ENCODE measurements around the gene ZNF574. TPM values are rescaled to one million over a fixed set of nuclear protein-coding genes. Genes with fewer than 3 reads are reported as not detected.

Gene ZNF574
- total and polyA plus RNA-seq, 2 donors (not counting 3 experiments of a cell fraction or from before 2014, with no cell fraction given) = 13.6 to 15.3 TPM

GRCh38 chr19:42078538-42079275 is 2.7 kb downstream of the ZNF574 start:
- Histone ChIP-seq H3K27me3 (ENCODE audit: control insufficient read depth in 2 of 2, insufficient read depth in 2 of 2, low read length in 2 of 2) (no peaks in the 10 kb centered on the region), H3K36me3 (ENCODE audit: control insufficient read depth in 2 of 2, extremely low read depth in 1 of 2, insufficient read depth in 2 of 2, low read length in 2 of 2) (peaks cover 12 to 32% of the 10 kb centered on the region in 2 experiments), H3K9ac (replicated peaks; ENCODE audit: extremely low read depth, insufficient read depth, low read length) (no peak overlapping the region), H3K4me2 (ENCODE audit: insufficient read depth, low read length) (no peak overlapping the region), H3K27ac (ENCODE audit: insufficient read depth, low read depth, low read length) (no peak overlapping the region), H2AFZ (ENCODE audit: low read depth, low read length) (no peak overlapping the region), H3K9me3 (replicated peaks; ENCODE audit: control insufficient read depth, insufficient read depth, low read length) (no peaks in the 10 kb centered on the region), H3K79me2 (ENCODE audit: control insufficient read depth, insufficient read depth, low read length) (peaks cover 51% of the 10 kb centered on the region), H3K4me1 (ENCODE audit: control insufficient read depth, extremely low read depth, insufficient read depth, low read length) (peaks cover 16% of the 10 kb centered on the region), H3K9me1 (replicated peaks; ENCODE audit: control insufficient read depth, extremely low read depth, insufficient read depth, low read length) (no peaks in the 10 kb centered on the region), H3K4me3 (replicated peaks in 1 of 3; ENCODE audit: insufficient read depth in 1 of 3, low read depth in 1 of 3, low read length in 3 of 3) (no peak overlapping the region), H4K20me1 (replicated peaks; ENCODE audit: control insufficient read depth, extremely low read depth, insufficient read depth, low read length) (no peaks in the 10 kb centered on the region)
- POLR2A ChIA-PET = no interaction called here
- CTCF ChIA-PET = interaction anchor here (1.0 kb wide), 1 partner anchor 14 kb away, joined by 5 read pairs; no protein-coding TSS in a partner anchor
- intact Hi-C loops (cut with micrococcal nuclease) = no loop called here
- DNase-seq (ENCODE audit: low read depth, low spot score) (no peak), FAIRE-seq (no peak)
- BruUV-seq (replicated peaks) = no TSS peak
- dilution Hi-C loops (cut with MboI; ENCODE audit: extremely low pct_ligation_motif_present, low sequenced_read_pairs) = no loop called here
- no peak for TF ChIP-seq GATA2 (IDR thresholded peaks at IDR 0.05; ENCODE audit: insufficient read depth, insufficient read length, low read depth, low read length)
- TF ChIP-seq MYC (IDR thresholded peaks at IDR 0.05; ENCODE audit: low read depth, low read length) = no peak
- TF ChIP-seq POLR2A (IDR thresholded peaks at IDR 0.05; ENCODE audit: low read depth, low read length) = no peak
- no peak for TF ChIP-seq FOS (IDR thresholded peaks at IDR 0.05; ENCODE audit: borderline replicate concordance, insufficient read depth, low read length)
- no peak for TF ChIP-seq JUN (IDR thresholded peaks at IDR 0.05; ENCODE audit: borderline replicate concordance, insufficient read depth, insufficient read length, low read depth)
- TF ChIP-seq CTCF (IDR thresholded peaks at IDR 0.05; ENCODE audit: extremely low read depth in 1 of 2, insufficient read depth in 1 of 2, low read depth in 1 of 2, low read length in 2 of 2) = no peak
- no peak for TF ChIP-seq EZH2 (IDR thresholded peaks at IDR 0.05; ENCODE audit: borderline replicate concordance, low read depth, low read length, severe bottlenecking)
- TF ChIP-seq POLR2AphosphoS5 (IDR thresholded peaks at IDR 0.05; ENCODE audit: insufficient read depth, low read depth, low read length) = no peak
- TF ChIP-seq MAX (IDR thresholded peaks at IDR 0.05; ENCODE audit: insufficient read depth, insufficient read length) = no peak

All from endothelial cell of umbilical vein (primary cell).